Measurements from ENCODE around the gene SGO2. TPM values are rescaled to one million over a fixed set of nuclear protein-coding genes. Genes with fewer than 3 reads are reported as not detected.
"Not testable (repeated sequence)": the region's sequence is repeated elsewhere in the genome, so short reads cannot be mapped to it uniquely, and the experiment has no call there.

SGO2 gene
- total RNA-seq, 1 experiment from 2014 or later = 32.3 TPM

GRCh38 chr2:200603972-200604371, 78.0 kb downstream of the SGO2 start:
- Histone ChIP-seq H2AFZ (ENCODE audit: low read length) (no peak overlapping the region), H3K4me3 (ENCODE audit: low read length) (no peak overlapping the region), H3K9me3 (ENCODE audit: low read length) (no peaks in the 10 kb centered on the region), H3K4me2 (ENCODE audit: low read depth, low read length, poor library complexity, severe bottlenecking) (no peak overlapping the region), H3K27ac (ENCODE audit: low read length) (no peak overlapping the region), H3K36me3 (ENCODE audit: insufficient read depth, low read length) (no peaks in the 10 kb centered on the region), H3K79me2 (ENCODE audit: low read length) (no peaks in the 10 kb centered on the region), H3K4me1 (ENCODE audit: low read length) (no peaks in the 10 kb centered on the region), H3K27me3 (ENCODE audit: low read length) (no peaks in the 10 kb centered on the region), H4K20me1 (ENCODE audit: insufficient read depth, low read depth, low read length) (no peaks in the 10 kb centered on the region), H3K9ac (ENCODE audit: low read length) (no peak overlapping the region), H3K9me2 (replicated peaks; ENCODE audit: insufficient read depth, low read length) (no peaks in the 10 kb centered on the region)
- no peak for DNase-seq

- H3K79me2 ChIP-seq (ENCODE audit: low read length) = no peaks in the 10 kb centered on the region
- no peak overlapping the region for H3K4me2 ChIP-seq (ENCODE audit: low read depth, low read length, poor library complexity, severe bottlenecking)
Measured at GRCh38 chr2:200604571-200605255, 78.7 kb downstream of the SGO2 start.

GRCh38 chr2:200608341-200609027, 82.5 kb downstream of the SGO2 start:
- Histone ChIP-seq H3K4me1 (ENCODE audit: low read length) (no peaks in the 10 kb centered on the region), H3K79me2 (ENCODE audit: low read length) (no peaks in the 10 kb centered on the region), H3K9ac (ENCODE audit: low read length) (no peak overlapping the region), H3K27ac (ENCODE audit: low read length) (no peak overlapping the region), H3K4me3 (ENCODE audit: low read length) (no peak overlapping the region), H4K20me1 (ENCODE audit: insufficient read depth, low read depth, low read length) (no peaks in the 10 kb centered on the region), H3K4me2 (ENCODE audit: low read depth, low read length, poor library complexity, severe bottlenecking) (no peak overlapping the region), H3K27me3 (ENCODE audit: low read length) (no peaks in the 10 kb centered on the region), H3K9me3 (ENCODE audit: low read length) (no peaks in the 10 kb centered on the region), H3K9me2 (replicated peaks; ENCODE audit: insufficient read depth, low read length) (no peaks in the 10 kb centered on the region), H3K36me3 (ENCODE audit: insufficient read depth, low read length) (no peaks in the 10 kb centered on the region), H2AFZ (ENCODE audit: low read length) (no peak overlapping the region)
- no peak for DNase-seq

More at GRCh38 chr2:200604571-200605255, 78.7 kb downstream of the SGO2 start:
- H3K9me2 ChIP-seq (replicated peaks; ENCODE audit: insufficient read depth, low read length) = no peaks in the 10 kb centered on the region
- no peak overlapping the region for H2AFZ ChIP-seq (ENCODE audit: low read length)
- H3K9me3 ChIP-seq (ENCODE audit: low read length) = no peaks in the 10 kb centered on the region
- H4K20me1 ChIP-seq (ENCODE audit: insufficient read depth, low read depth, low read length) = no peaks in the 10 kb centered on the region
- H3K9ac ChIP-seq (ENCODE audit: low read length) = no peak overlapping the region
- no peak overlapping the region for H3K4me3 ChIP-seq (ENCODE audit: low read length)
- no peaks in the 10 kb centered on the region for H3K36me3 ChIP-seq (ENCODE audit: insufficient read depth, low read length)
- H3K27me3 ChIP-seq (ENCODE audit: low read length) = no peaks in the 10 kb centered on the region
- H3K27ac ChIP-seq (ENCODE audit: low read length) = no peak overlapping the region
- DNase-seq = no peak
- H3K4me1 ChIP-seq (ENCODE audit: low read length) = no peaks in the 10 kb centered on the region

GRCh38 chr2:200609028-200609614, 83.1 kb downstream of the SGO2 start:
- H3K9ac ChIP-seq (ENCODE audit: low read length) = no peak overlapping the region
- no peaks in the 10 kb centered on the region for H3K27me3 ChIP-seq (ENCODE audit: low read length)
- H3K4me2 ChIP-seq (ENCODE audit: low read depth, low read length, poor library complexity, severe bottlenecking) = no peak overlapping the region
- no peaks in the 10 kb centered on the region for H3K9me3 ChIP-seq (ENCODE audit: low read length)
- H3K4me1 ChIP-seq (ENCODE audit: low read length) = no peaks in the 10 kb centered on the region
- no peaks in the 10 kb centered on the region for H4K20me1 ChIP-seq (ENCODE audit: insufficient read depth, low read depth, low read length)
- H3K27ac ChIP-seq (ENCODE audit: low read length) = no peak overlapping the region
- H3K79me2 ChIP-seq (ENCODE audit: low read length) = no peaks in the 10 kb centered on the region
- no peak overlapping the region for H3K4me3 ChIP-seq (ENCODE audit: low read length)
- H2AFZ ChIP-seq (ENCODE audit: low read length) = no peak overlapping the region
- H3K36me3 ChIP-seq (ENCODE audit: insufficient read depth, low read length) = no peaks in the 10 kb centered on the region
- no peak for DNase-seq
- no peaks in the 10 kb centered on the region for H3K9me2 ChIP-seq (replicated peaks; ENCODE audit: insufficient read depth, low read length)

GRCh38 chr2:200610217-200610616, 84.2 kb downstream of the SGO2 start:
- not testable (repeated sequence) for H3K79me2 ChIP-seq (ENCODE audit: low read length); H3K4me1 ChIP-seq (ENCODE audit: low read length); H3K36me3 ChIP-seq (ENCODE audit: insufficient read depth, low read length); DNase-seq; H3K4me2 ChIP-seq (ENCODE audit: low read depth, low read length, poor library complexity, severe bottlenecking); H3K27ac ChIP-seq (ENCODE audit: low read length); H3K9me3 ChIP-seq (ENCODE audit: low read length); H3K9ac ChIP-seq (ENCODE audit: low read length); H4K20me1 ChIP-seq (ENCODE audit: insufficient read depth, low read depth, low read length); H3K27me3 ChIP-seq (ENCODE audit: low read length); H2AFZ ChIP-seq (ENCODE audit: low read length); H3K9me2 ChIP-seq (replicated peaks; ENCODE audit: insufficient read depth, low read length); H3K4me3 ChIP-seq (ENCODE audit: low read length)

- Histone ChIP-seq H3K27me3 (ENCODE audit: low read length) (no peaks in the 10 kb centered on the region), H3K4me2 (ENCODE audit: low read depth, low read length, poor library complexity, severe bottlenecking) (no peak overlapping the region), H3K4me3 (ENCODE audit: low read length) (no peak overlapping the region), H3K9me3 (ENCODE audit: low read length) (no peaks in the 10 kb centered on the region), H3K9ac (ENCODE audit: low read length) (no peak overlapping the region), H3K9me2 (replicated peaks; ENCODE audit: insufficient read depth, low read length) (no peaks in the 10 kb centered on the region), H3K27ac (ENCODE audit: low read length) (no peak overlapping the region), H3K79me2 (ENCODE audit: low read length) (no peaks in the 10 kb centered on the region), H4K20me1 (ENCODE audit: insufficient read depth, low read depth, low read length) (no peaks in the 10 kb centered on the region), H2AFZ (ENCODE audit: low read length) (no peak overlapping the region), H3K36me3 (ENCODE audit: insufficient read depth, low read length) (no peaks in the 10 kb centered on the region), H3K4me1 (ENCODE audit: low read length) (no peaks in the 10 kb centered on the region)
- no peak for DNase-seq
Measured at GRCh38 chr2:200613692-200614091, 87.7 kb downstream of the SGO2 start.

GRCh38 chr2:200614249-200614648, 88.2 kb downstream of the SGO2 start:
- Histone ChIP-seq H3K4me1 (ENCODE audit: low read length) (no peaks in the 10 kb centered on the region), H3K4me2 (ENCODE audit: low read depth, low read length, poor library complexity, severe bottlenecking) (no peak overlapping the region)

GRCh38 chr2:200615247-200615646, 89.2 kb downstream of the SGO2 start:
- Histone ChIP-seq H3K4me1 (ENCODE audit: low read length) (no peaks in the 10 kb centered on the region), H3K9ac (ENCODE audit: low read length) (no peak overlapping the region), H2AFZ (ENCODE audit: low read length) (no peak overlapping the region), H3K27ac (ENCODE audit: low read length) (no peak overlapping the region), H3K4me3 (ENCODE audit: low read length) (no peak overlapping the region), H4K20me1 (ENCODE audit: insufficient read depth, low read depth, low read length) (no peaks in the 10 kb centered on the region), H3K9me3 (ENCODE audit: low read length) (no peaks in the 10 kb centered on the region), H3K79me2 (ENCODE audit: low read length) (no peaks in the 10 kb centered on the region), H3K4me2 (ENCODE audit: low read depth, low read length, poor library complexity, severe bottlenecking) (no peak overlapping the region), H3K9me2 (replicated peaks; ENCODE audit: insufficient read depth, low read length) (no peaks in the 10 kb centered on the region), H3K27me3 (ENCODE audit: low read length) (no peaks in the 10 kb centered on the region), H3K36me3 (ENCODE audit: insufficient read depth, low read length) (no peaks in the 10 kb centered on the region)
- no peak for DNase-seq

More at GRCh38 chr2:200614249-200614648, 88.2 kb downstream of the SGO2 start:
- Histone ChIP-seq H4K20me1 (ENCODE audit: insufficient read depth, low read depth, low read length) (no peaks in the 10 kb centered on the region), H3K9me2 (replicated peaks; ENCODE audit: insufficient read depth, low read length) (no peaks in the 10 kb centered on the region), H3K36me3 (ENCODE audit: insufficient read depth, low read length) (no peaks in the 10 kb centered on the region), H3K27me3 (ENCODE audit: low read length) (no peaks in the 10 kb centered on the region), H2AFZ (ENCODE audit: low read length) (no peak overlapping the region), H3K79me2 (ENCODE audit: low read length) (no peaks in the 10 kb centered on the region), H3K27ac (ENCODE audit: low read length) (no peak overlapping the region), H3K9ac (ENCODE audit: low read length) (no peak overlapping the region), H3K9me3 (ENCODE audit: low read length) (no peaks in the 10 kb centered on the region), H3K4me3 (ENCODE audit: low read length) (no peak overlapping the region)
- no peak for DNase-seq
